WTC11 (cell line): ENCODE results near the gene QSOX2. TPM values are rescaled to one million over a fixed set of nuclear protein-coding genes. Genes with fewer than 3 reads are reported as not detected.

ENCODE experiments used
- ATAC-seq: fragments of 200-7000 bp; cut with Tn5 transposase; 2 replicates; pipeline ENCODE4 v1.10.0; 2021; ENCODE audit warnings: mild to moderate bottlenecking, moderate library complexity
- CTCF ChIA-PET: fragments of 300-600 bp; sonication (Branson Sonifier 250); formaldehyde crosslinking; loops from one replicate; lab custom pipeline; 2021; ENCODE audit warnings: antibody characterized with exemption; lab: Charles Lee
- POLR2A ChIA-PET: fragments of 350-600 bp; sonication (Branson Sonifier 250); formaldehyde crosslinking; loops from one replicate; lab custom pipeline; 2021; ENCODE audit warnings: antibody characterized with exemption; lab: Charles Lee
- DNase-seq: peaks from one replicate; pipeline ENCODE4 v3.0.0; 2021; ENCODE audit warnings: low spot score
- H3K27ac Mint-ChIP-seq: 2 replicates; pipeline ENCODE4 v1.8.0; 2021; ENCODE audit warnings: mixed read lengths
- H3K27me3 Mint-ChIP-seq: 2 replicates; pipeline ENCODE4 v1.8.0; 2021; ENCODE audit warnings: low read depth, mild to moderate bottlenecking, moderate library complexity, mixed read lengths
- H3K36me3 Mint-ChIP-seq: 2 replicates; pipeline ENCODE4 v1.8.0; 2021; ENCODE audit warnings: mixed read lengths
- H3K4me1 Mint-ChIP-seq: 2 replicates; pipeline ENCODE4 v1.8.0; 2022; ENCODE audit warnings: mixed read lengths
- H3K4me3 Mint-ChIP-seq: 2 replicates; pipeline ENCODE4 v1.8.0; 2021; ENCODE audit warnings: mild to moderate bottlenecking, moderate library complexity, mixed read lengths
- H3K9me3 Mint-ChIP-seq: 2 replicates; pipeline ENCODE4 v1.8.0; 2021; ENCODE audit warnings: mixed read lengths
- ATF1 ChIP-seq: sonication (generic); formaldehyde crosslinking; IDR thresholded peaks from 2 replicates; pipeline ENCODE4 v1.8.1; 2023; ENCODE audit warnings: mild to moderate bottlenecking, moderate library complexity, missing genetic modification reagents
- CBFB ChIP-seq: sonication (generic); formaldehyde crosslinking; IDR thresholded peaks from 2 replicates; pipeline ENCODE4 v1.8.1; 2022; ENCODE audit warnings: mild to moderate bottlenecking, low read depth, missing genetic modification reagents
- EMX1 ChIP-seq: fragments of 250-450 bp; sonication (Bioruptor Pico); IDR thresholded peaks from 2 replicates; pipeline ENCODE4 v1.8.0; 2021; ENCODE audit warnings: mild to moderate bottlenecking
- FOXK1 ChIP-seq: sonication (generic); formaldehyde crosslinking; IDR thresholded peaks from 2 replicates; pipeline ENCODE4 v1.8.0; 2022; ENCODE audit warnings: mild to moderate bottlenecking, moderate library complexity, missing genetic modification reagents
- GABPB1 ChIP-seq: sonication (generic); formaldehyde crosslinking; IDR thresholded peaks from 2 replicates; pipeline ENCODE4 v1.8.1; 2023; ENCODE audit warnings: mild to moderate bottlenecking, missing genetic modification reagents
- HMGA2 ChIP-seq: fragments of 250-450 bp; sonication (Bioruptor Pico); IDR thresholded peaks from 2 replicates; pipeline ENCODE4 v1.4.0; 2021; ENCODE audit warnings: mild to moderate bottlenecking, moderate library complexity
- NR1H2 ChIP-seq: sonication (generic); formaldehyde crosslinking; IDR thresholded peaks from 2 replicates; pipeline ENCODE4 v1.9.0; 2021; ENCODE audit warnings: mild to moderate bottlenecking, moderate library complexity, missing genetic modification reagents
- NR2C2 ChIP-seq: sonication (generic); formaldehyde crosslinking; IDR thresholded peaks from 2 replicates; pipeline ENCODE4 v1.8.0; 2022; ENCODE audit warnings: mild to moderate bottlenecking, missing genetic modification reagents
- NR3C1 ChIP-seq: sonication (generic); formaldehyde crosslinking; conservative IDR thresholded peaks from 2 replicates; pipeline ENCODE4 v1.8.1; 2023; ENCODE audit warnings: low read depth, mild to moderate bottlenecking, missing genetic modification reagents
- SOX15 ChIP-seq: fragments of 250-450 bp; sonication (Bioruptor Pico); IDR thresholded peaks from 2 replicates; pipeline ENCODE4 v1.9.0; 2021; ENCODE audit warnings: mild to moderate bottlenecking
- ZNF121 ChIP-seq: sonication (generic); formaldehyde crosslinking; IDR thresholded peaks from 2 replicates; pipeline ENCODE4 v1.8.0; 2023; ENCODE audit warnings: missing genetic modification reagents
- ZNF263 ChIP-seq: sonication (generic); formaldehyde crosslinking; IDR thresholded peaks from 2 replicates; pipeline ENCODE4 v1.8.1; 2022; ENCODE audit warnings: low read depth, mild to moderate bottlenecking, moderate library complexity, missing genetic modification reagents
- ZNF423 ChIP-seq: fragments of 250-450 bp; sonication (Bioruptor Pico); IDR thresholded peaks from 2 replicates; pipeline ENCODE4 v2.1.2; 2022; ENCODE audit warnings: mild to moderate bottlenecking, moderate library complexity
- ZNF671 ChIP-seq: fragments of 250-450 bp; sonication (Bioruptor Pico); IDR thresholded peaks from 2 replicates; pipeline ENCODE4 v1.8.0; 2021; ENCODE audit warnings: mild to moderate bottlenecking
- total RNA-seq: library from RNA; stranded (reverse); gene quantifications from 3 replicates; pipeline ENCODE4 v1.2.3, GENCODE V29; 2021
- TF ChIP-seq, protein P1 (sequence below): fragments of 250-450 bp; sonication (Bioruptor Pico); IDR thresholded peaks from 2 replicates; pipeline ENCODE4 v1.9.0; 2021; ENCODE audit warnings: moderate library complexity, mild to moderate bottlenecking, inconsistent platforms, borderline replicate concordance
- TF ChIP-seq, protein P2 (sequence below): sonication (generic); formaldehyde crosslinking; IDR thresholded peaks from 2 replicates; pipeline ENCODE4 v1.8.0; 2023; ENCODE audit warnings: missing genetic modification reagents
- TF ChIP-seq, protein P3 (sequence below): fragments of 250-450 bp; sonication (Bioruptor Pico); IDR thresholded peaks from 2 replicates; pipeline ENCODE4 v1.9.0; 2021; ENCODE audit warnings: mild to moderate bottlenecking, borderline replicate concordance
- TF ChIP-seq, protein P4 (sequence below): sonication (generic); formaldehyde crosslinking; conservative IDR thresholded peaks from 2 replicates; pipeline ENCODE4 v1.8.1; 2023; ENCODE audit warnings: mild to moderate bottlenecking, low read depth, missing genetic modification reagents, moderate library complexity
- TF ChIP-seq, protein P5 (sequence below): sonication (generic); formaldehyde crosslinking; IDR thresholded peaks from 2 replicates; pipeline ENCODE4 v1.8.1; 2023; ENCODE audit warnings: mild to moderate bottlenecking, moderate library complexity, missing genetic modification reagents
- TF ChIP-seq, protein P6 (sequence below): fragments of 200-600 bp; IDR thresholded peaks from 2 replicates; pipeline ENCODE4 v1.8.0; 2022; ENCODE audit warnings: antibody characterized with exemption

QSOX2 gene
- total RNA-seq, 1 experiment from 2014 or later = 33.2 TPM

DNA sequence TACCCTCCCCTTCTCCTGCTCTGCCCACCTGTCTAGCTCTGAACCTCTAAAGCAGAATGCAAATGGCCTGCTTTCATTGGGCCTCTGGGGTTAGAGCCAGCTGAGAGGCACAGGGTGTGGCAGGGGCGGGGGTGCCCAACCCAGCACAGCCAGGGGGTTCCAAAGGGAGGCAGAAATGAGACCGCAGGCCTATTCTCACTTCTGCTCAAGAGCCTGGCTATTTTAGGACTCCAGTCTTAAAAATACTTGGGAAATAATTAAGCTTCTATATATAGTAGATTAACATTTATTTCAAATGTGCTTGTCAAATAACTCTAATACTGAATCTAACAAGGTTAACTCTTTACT, 5.7 kb downstream of the QSOX2 start:
- Mint-ChIP-seq H3K9me3 (no peaks in the 10 kb centered on the region), H3K4me3 (no peak overlapping the region), H3K4me1 (peaks cover 23% of the 10 kb centered on the region), H3K27me3 (no peaks in the 10 kb centered on the region), H3K36me3 (peaks cover 2% of the 10 kb centered on the region), H3K27ac (no peak overlapping the region)
- no peak for DNase-seq
- ChIA-PET CTCF (interaction anchor here (1.1 kb wide), 1 partner anchor 96 kb away, joined by 3 read pairs; no protein-coding TSS in a partner anchor), POLR2A (no interaction called here)
- no peak for ATAC-seq
- TF ChIP-seq NR2C2 (CRISPR knock-in tag) (no peak), ZNF671 (CRISPR knock-in tag) (no peak), ATF1 (CRISPR knock-in tag) (no peak), ZNF121 (CRISPR knock-in tag) (no peak)
- TF ChIP-seq, protein P1, sequence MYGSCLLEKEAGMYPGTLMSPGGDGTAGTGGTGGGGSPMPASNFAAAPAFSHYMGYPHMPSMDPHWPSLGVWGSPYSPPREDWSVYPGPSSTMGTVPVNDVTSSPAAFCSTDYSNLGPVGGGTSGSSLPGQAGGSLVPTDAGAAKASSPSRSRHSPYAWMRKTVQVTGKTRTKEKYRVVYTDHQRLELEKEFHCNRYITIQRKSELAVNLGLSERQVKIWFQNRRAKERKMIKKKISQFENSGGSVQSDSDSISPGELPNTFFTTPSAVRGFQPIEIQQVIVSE (CRISPR knock-in tag) = no peak

DNA sequence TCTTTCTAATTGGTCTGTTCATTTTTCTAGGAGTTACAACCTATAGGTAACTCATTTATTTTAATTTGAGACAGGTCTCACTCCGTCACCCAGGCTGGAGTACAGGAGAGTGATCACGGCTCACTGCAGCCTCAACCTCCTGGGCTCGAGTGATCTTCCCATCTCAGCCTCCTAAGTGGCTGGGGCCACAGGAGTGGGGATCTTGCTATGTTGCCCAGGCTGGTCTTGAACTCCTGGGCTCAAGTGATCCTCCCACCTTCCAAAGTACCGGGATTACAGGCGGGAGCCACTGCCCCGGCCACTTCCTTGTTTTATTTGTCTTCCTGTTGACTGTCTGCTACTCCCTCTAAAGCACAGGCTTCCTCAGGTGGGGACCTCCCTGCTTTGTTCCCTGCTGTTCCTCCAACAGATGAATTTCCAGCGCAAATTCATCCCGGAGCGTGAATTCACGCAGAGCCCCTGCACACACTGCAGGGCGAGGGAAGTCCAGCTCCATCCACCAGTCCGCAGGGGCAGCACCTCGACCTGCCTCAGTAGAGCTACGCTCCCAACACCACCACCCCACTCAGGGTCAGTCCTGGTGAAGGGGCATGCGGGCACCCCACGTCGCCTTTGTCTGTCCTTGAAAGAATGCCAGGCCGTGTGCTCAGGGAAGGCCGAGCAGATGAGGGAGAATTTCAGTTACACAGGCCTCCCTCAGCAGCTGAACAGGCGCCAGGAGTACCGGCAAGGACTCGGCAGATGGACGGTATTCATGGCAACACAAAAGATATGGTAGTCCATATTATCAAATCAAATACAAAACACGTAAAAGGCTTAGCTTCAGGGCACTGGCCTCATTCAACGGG, 6.3 kb downstream of the QSOX2 start:
- DNase-seq (no peak), ATAC-seq (no peak)
- peaks cover 17% of the 10 kb centered on the region for H3K4me1 Mint-ChIP-seq
- peak overlapping the region; percentile 65 for H3K27ac Mint-ChIP-seq
- H3K4me3 Mint-ChIP-seq = no peak overlapping the region
- TF ChIP-seq, protein P2, sequence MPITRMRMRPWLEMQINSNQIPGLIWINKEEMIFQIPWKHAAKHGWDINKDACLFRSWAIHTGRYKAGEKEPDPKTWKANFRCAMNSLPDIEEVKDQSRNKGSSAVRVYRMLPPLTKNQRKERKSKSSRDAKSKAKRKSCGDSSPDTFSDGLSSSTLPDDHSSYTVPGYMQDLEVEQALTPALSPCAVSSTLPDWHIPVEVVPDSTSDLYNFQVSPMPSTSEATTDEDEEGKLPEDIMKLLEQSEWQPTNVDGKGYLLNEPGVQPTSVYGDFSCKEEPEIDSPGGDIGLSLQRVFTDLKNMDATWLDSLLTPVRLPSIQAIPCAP (CRISPR knock-in tag) = no peak
- TF ChIP-seq SOX15 (CRISPR knock-in tag) = no peak
- peak; percentile 47; the same call in 1 of the 2 replicates for TF ChIP-seq ZNF121 (CRISPR knock-in tag)
- CTCF ChIA-PET = interaction anchor here (1.1 kb wide), 1 partner anchor 96 kb away, joined by 3 read pairs; no protein-coding TSS in a partner anchor
- H3K27me3 Mint-ChIP-seq = no peaks in the 10 kb centered on the region
- POLR2A ChIA-PET = no interaction called here
- H3K9me3 Mint-ChIP-seq = no peaks in the 10 kb centered on the region
- peaks cover 4% of the 10 kb centered on the region for H3K36me3 Mint-ChIP-seq

DNA sequence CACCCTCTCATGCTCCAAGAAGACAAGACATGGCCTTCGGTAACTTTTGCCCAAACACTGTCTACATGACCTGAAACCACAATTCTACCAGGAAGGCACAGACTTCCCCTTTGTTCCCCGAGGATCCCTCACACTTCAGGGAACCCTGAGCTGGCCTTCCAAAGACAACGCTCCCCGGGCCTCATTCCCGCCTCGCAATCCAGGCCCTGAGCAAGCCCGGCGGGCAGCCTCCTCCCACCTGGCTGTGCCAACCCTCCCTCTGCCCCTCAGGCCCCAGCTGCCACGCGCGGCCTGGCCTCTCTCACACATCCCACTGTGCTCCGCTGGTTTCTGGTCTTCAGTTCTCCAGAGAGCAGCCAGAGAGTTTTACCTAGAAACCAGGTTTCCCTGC, 7.3 kb downstream of the QSOX2 start:
- DNase-seq (no peak), ATAC-seq (no peak)
- Mint-ChIP-seq H3K4me1 (peaks cover 10% of the 10 kb centered on the region), H3K36me3 (peaks cover 8% of the 10 kb centered on the region), H3K4me3 (no peak overlapping the region), H3K9me3 (no peaks in the 10 kb centered on the region), H3K27me3 (no peaks in the 10 kb centered on the region), H3K27ac (peak overlapping the region; percentile 69)
- TF ChIP-seq, protein P3, sequence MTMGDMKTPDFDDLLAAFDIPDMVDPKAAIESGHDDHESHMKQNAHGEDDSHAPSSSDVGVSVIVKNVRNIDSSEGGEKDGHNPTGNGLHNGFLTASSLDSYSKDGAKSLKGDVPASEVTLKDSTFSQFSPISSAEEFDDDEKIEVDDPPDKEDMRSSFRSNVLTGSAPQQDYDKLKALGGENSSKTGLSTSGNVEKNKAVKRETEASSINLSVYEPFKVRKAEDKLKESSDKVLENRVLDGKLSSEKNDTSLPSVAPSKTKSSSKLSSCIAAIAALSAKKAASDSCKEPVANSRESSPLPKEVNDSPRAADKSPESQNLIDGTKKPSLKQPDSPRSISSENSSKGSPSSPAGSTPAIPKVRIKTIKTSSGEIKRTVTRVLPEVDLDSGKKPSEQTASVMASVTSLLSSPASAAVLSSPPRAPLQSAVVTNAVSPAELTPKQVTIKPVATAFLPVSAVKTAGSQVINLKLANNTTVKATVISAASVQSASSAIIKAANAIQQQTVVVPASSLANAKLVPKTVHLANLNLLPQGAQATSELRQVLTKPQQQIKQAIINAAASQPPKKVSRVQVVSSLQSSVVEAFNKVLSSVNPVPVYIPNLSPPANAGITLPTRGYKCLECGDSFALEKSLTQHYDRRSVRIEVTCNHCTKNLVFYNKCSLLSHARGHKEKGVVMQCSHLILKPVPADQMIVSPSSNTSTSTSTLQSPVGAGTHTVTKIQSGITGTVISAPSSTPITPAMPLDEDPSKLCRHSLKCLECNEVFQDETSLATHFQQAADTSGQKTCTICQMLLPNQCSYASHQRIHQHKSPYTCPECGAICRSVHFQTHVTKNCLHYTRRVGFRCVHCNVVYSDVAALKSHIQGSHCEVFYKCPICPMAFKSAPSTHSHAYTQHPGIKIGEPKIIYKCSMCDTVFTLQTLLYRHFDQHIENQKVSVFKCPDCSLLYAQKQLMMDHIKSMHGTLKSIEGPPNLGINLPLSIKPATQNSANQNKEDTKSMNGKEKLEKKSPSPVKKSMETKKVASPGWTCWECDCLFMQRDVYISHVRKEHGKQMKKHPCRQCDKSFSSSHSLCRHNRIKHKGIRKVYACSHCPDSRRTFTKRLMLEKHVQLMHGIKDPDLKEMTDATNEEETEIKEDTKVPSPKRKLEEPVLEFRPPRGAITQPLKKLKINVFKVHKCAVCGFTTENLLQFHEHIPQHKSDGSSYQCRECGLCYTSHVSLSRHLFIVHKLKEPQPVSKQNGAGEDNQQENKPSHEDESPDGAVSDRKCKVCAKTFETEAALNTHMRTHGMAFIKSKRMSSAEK (CRISPR knock-in tag) = no peak
- TF ChIP-seq HMGA2 (CRISPR knock-in tag) (no peak), ZNF263 (CRISPR knock-in tag) (no peak), EMX1 (CRISPR knock-in tag) (no peak), GABPB1 (CRISPR knock-in tag) (no peak), ZNF423 (CRISPR knock-in tag) (no peak), NR1H2 (CRISPR knock-in tag) (no peak), SOX15 (CRISPR knock-in tag) (no peak), NR3C1 (CRISPR knock-in tag) (no peak), FOXK1 (CRISPR knock-in tag) (no peak), CBFB (CRISPR knock-in tag) (no peak)
- TF ChIP-seq, protein P4, sequence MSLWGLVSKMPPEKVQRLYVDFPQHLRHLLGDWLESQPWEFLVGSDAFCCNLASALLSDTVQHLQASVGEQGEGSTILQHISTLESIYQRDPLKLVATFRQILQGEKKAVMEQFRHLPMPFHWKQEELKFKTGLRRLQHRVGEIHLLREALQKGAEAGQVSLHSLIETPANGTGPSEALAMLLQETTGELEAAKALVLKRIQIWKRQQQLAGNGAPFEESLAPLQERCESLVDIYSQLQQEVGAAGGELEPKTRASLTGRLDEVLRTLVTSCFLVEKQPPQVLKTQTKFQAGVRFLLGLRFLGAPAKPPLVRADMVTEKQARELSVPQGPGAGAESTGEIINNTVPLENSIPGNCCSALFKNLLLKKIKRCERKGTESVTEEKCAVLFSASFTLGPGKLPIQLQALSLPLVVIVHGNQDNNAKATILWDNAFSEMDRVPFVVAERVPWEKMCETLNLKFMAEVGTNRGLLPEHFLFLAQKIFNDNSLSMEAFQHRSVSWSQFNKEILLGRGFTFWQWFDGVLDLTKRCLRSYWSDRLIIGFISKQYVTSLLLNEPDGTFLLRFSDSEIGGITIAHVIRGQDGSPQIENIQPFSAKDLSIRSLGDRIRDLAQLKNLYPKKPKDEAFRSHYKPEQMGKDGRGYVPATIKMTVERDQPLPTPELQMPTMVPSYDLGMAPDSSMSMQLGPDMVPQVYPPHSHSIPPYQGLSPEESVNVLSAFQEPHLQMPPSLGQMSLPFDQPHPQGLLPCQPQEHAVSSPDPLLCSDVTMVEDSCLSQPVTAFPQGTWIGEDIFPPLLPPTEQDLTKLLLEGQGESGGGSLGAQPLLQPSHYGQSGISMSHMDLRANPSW = no peak
- TF ChIP-seq, protein P5, sequence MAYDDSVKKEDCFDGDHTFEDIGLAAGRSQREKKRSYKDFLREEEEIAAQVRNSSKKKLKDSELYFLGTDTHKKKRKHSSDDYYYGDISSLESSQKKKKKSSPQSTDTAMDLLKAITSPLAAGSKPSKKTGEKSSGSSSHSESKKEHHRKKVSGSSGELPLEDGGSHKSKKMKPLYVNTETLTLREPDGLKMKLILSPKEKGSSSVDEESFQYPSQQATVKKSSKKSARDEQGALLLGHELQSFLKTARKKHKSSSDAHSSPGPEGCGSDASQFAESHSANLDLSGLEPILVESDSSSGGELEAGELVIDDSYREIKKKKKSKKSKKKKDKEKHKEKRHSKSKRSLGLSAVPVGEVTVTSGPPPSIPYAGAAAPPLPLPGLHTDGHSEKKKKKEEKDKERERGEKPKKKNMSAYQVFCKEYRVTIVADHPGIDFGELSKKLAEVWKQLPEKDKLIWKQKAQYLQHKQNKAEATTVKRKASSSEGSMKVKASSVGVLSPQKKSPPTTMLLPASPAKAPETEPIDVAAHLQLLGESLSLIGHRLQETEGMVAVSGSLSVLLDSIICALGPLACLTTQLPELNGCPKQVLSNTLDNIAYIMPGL = no peak
- TF ChIP-seq, protein P6, sequence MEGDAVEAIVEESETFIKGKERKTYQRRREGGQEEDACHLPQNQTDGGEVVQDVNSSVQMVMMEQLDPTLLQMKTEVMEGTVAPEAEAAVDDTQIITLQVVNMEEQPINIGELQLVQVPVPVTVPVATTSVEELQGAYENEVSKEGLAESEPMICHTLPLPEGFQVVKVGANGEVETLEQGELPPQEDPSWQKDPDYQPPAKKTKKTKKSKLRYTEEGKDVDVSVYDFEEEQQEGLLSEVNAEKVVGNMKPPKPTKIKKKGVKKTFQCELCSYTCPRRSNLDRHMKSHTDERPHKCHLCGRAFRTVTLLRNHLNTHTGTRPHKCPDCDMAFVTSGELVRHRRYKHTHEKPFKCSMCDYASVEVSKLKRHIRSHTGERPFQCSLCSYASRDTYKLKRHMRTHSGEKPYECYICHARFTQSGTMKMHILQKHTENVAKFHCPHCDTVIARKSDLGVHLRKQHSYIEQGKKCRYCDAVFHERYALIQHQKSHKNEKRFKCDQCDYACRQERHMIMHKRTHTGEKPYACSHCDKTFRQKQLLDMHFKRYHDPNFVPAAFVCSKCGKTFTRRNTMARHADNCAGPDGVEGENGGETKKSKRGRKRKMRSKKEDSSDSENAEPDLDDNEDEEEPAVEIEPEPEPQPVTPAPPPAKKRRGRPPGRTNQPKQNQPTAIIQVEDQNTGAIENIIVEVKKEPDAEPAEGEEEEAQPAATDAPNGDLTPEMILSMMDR = no peak
- ChIA-PET POLR2A (interaction anchor here (0.6 kb wide), 1 partner anchor 29 kb away, joined by 3 read pairs; no protein-coding TSS in a partner anchor), CTCF (no interaction called here)
